ENCODE measurements around the gene RADX. TPM values are rescaled to one million over a fixed set of nuclear protein-coding genes. Genes with fewer than 3 reads are reported as not detected.

The RADX gene
- total and polyA plus RNA-seq, 9 donors: 4.2 to 20.9 (median 7.4) TPM

DNA sequence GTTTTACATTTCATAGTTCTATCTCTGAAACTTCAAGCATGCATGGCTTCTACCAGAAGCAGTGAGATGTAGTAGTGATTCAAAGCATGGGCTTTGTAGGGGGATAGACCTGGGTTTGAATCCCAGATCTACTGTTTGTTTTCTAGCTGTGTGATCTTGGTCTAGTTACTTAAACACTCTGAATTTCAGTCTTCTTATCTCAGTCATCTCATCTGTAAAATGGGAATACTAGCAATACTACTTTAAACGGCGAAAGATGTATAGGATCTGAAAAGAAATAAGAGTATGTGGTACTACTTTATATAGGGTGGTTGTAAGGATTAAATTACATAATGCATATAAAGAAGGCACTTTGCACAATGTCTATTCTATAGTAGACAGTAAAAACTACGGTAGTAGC lies 94.7 kb downstream of the RADX start:
- H3K4me1 ChIP-seq (ENCODE audit: insufficient read depth): no peaks in the 10 kb centered on the region
- H3K27me3 ChIP-seq: no peaks in the 10 kb centered on the region
- no peaks in the 10 kb centered on the region for H3K36me3 ChIP-seq
- H3K9me3 ChIP-seq: no peaks in the 10 kb centered on the region
- intact Hi-C loops (cut with DNase I): no loop called here
- WGBS, 3 donors: 90 to 95% (median 92%) methylated on average over 3 of the region's 3 CpGs
- no peak overlapping the region for H3K4me3 ChIP-seq
- H3K27ac ChIP-seq: no peak overlapping the region
- DNase-seq: no peak
- TF ChIP-seq EP300 (IDR thresholded peaks at IDR 0.05) (no peak), POLR2A (IDR thresholded peaks at IDR 0.05) (no peak)
- TF ChIP-seq, protein P1, sequence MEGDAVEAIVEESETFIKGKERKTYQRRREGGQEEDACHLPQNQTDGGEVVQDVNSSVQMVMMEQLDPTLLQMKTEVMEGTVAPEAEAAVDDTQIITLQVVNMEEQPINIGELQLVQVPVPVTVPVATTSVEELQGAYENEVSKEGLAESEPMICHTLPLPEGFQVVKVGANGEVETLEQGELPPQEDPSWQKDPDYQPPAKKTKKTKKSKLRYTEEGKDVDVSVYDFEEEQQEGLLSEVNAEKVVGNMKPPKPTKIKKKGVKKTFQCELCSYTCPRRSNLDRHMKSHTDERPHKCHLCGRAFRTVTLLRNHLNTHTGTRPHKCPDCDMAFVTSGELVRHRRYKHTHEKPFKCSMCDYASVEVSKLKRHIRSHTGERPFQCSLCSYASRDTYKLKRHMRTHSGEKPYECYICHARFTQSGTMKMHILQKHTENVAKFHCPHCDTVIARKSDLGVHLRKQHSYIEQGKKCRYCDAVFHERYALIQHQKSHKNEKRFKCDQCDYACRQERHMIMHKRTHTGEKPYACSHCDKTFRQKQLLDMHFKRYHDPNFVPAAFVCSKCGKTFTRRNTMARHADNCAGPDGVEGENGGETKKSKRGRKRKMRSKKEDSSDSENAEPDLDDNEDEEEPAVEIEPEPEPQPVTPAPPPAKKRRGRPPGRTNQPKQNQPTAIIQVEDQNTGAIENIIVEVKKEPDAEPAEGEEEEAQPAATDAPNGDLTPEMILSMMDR (IDR thresholded peaks at IDR 0.05): no peak

DNA sequence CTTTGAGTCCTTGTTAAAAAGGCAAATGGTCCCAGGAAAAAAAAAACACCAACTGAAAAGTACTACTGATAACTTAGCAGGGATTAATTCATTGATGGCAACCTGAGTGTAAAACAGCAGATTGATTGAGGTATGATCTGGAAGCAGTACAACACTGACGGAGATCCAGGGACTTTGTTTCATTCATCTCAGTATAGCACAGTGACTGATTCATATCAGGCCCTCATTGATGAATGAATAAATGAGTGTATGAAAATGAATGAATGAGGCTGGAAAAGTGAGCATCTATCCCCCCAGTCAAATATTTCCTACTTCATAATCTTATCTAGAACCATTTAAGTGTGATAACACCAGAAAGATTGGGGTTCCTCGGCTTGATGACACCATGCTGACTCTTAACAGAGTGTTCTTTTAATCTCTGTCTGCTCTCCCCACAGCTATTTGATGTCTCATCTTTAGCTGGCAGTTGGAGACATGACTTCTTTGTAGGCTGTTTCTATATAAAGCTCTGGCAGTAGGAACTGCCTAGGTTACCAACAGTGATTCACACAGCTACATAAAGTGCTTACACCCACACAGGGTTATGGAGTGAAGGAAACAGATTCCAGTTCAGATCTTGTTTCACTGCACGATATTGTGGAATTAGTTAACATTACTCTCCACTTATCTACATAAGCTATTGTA lies 96.1 kb downstream of the RADX start:
- H3K27ac ChIP-seq: no peak overlapping the region
- no peaks in the 10 kb centered on the region for H3K9me3 ChIP-seq
- no peaks in the 10 kb centered on the region for H3K4me1 ChIP-seq (ENCODE audit: insufficient read depth)
- DNase-seq: no peak
- intact Hi-C loops (cut with DNase I): no loop called here
- WGBS, 3 donors: 42 to 53% (median 52%) methylated on average over 3 of the region's 3 CpGs
- no peak overlapping the region for H3K4me3 ChIP-seq
- no peaks in the 10 kb centered on the region for H3K27me3 ChIP-seq
- no peaks in the 10 kb centered on the region for H3K36me3 ChIP-seq
- no peak for TF ChIP-seq EP300 (IDR thresholded peaks at IDR 0.05)
- TF ChIP-seq, protein P1 (IDR thresholded peaks at IDR 0.05): no peak
- no peak for TF ChIP-seq POLR2A (IDR thresholded peaks at IDR 0.05)

GRCh38 chrX:106710771-106711170 lies 99.0 kb downstream of the RADX start:
- H3K27me3 ChIP-seq: no peaks in the 10 kb centered on the region
- no peak overlapping the region for H3K4me3 ChIP-seq
- no peaks in the 10 kb centered on the region for H3K9me3 ChIP-seq
- TF ChIP-seq POLR2A (IDR thresholded peaks at IDR 0.05) (no peak), EP300 (IDR thresholded peaks at IDR 0.05) (no peak)
- TF ChIP-seq, protein P1 (IDR thresholded peaks at IDR 0.05): no peak
- intact Hi-C loops (cut with DNase I): no loop called here
- DNase-seq: no peak
- no peaks in the 10 kb centered on the region for H3K4me1 ChIP-seq (ENCODE audit: insufficient read depth)
- no peaks in the 10 kb centered on the region for H3K36me3 ChIP-seq
- H3K27ac ChIP-seq: no peak overlapping the region

DNA sequence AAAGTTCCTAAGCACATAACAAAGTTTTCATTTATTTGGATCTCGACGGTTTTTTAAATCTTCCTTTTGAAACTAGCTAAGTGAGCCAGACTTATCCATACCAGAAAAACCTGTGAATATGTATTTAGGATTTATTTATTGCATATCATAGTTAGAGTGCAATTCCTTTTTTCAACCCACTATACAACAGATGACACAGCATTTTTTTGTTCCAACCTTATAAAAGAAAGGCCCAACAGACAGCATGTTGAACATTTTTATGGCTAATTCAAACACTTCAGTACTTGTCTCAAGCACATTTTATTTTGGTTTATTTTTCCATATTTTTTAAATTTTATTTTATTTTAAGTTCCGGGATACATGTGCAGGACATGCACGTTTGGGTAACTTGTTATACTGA lies 99.6 kb downstream of the RADX start:
- no peaks in the 10 kb centered on the region for H3K27me3 ChIP-seq
- DNase-seq: no peak
- no peaks in the 10 kb centered on the region for H3K9me3 ChIP-seq
- no peak overlapping the region for H3K4me3 ChIP-seq
- WGBS, 3 donors: 38 to 51% (median 41%) methylated on average over 4 of the region's 4 CpGs
- H3K36me3 ChIP-seq: no peaks in the 10 kb centered on the region
- intact Hi-C loops (cut with DNase I): no loop called here
- TF ChIP-seq EP300 (IDR thresholded peaks at IDR 0.05) (no peak), POLR2A (IDR thresholded peaks at IDR 0.05) (no peak)
- TF ChIP-seq, protein P1 (IDR thresholded peaks at IDR 0.05): no peak
- H3K27ac ChIP-seq: no peak overlapping the region
- no peaks in the 10 kb centered on the region for H3K4me1 ChIP-seq (ENCODE audit: insufficient read depth)
